Cardiac muscle cell (in vitro differentiated cells and primary cell): ENCODE results near the gene STK26. TPM values are rescaled to one million over a fixed set of nuclear protein-coding genes. Genes with fewer than 3 reads are reported as not detected.

ENCODE experiments used
- polyA plus RNA-seq: library from polyadenylated mRNA; unstranded; fragments of >200 nt; fragmentation: Nextera tagmentation; extraction: Ambion mirVana; gene quantifications from 2 replicates; pipeline ENCODE4 v1.2.1, GENCODE V29; 2016
- total RNA-seq: library from RNA; depleted of rRNA; stranded (reverse); fragments of >200 nt; gene quantifications from 2 replicates; pipeline ENCODE4 v1.2.3, GENCODE V29; 2016

Gene STK26
- total and polyA plus RNA-seq, 2 experiments from 2014 or later = 86.1 to 112 TPM

Other genes with a start within 250 kb of the STK26 start
- not detected in 2 replicates for gene FRMD7, start 104.7 kb downstream of the STK26 start, total RNA-seq
- not detected in 2 replicates for gene FRMD7, start 104.7 kb downstream of the STK26 start, polyA plus RNA-seq
- 25.3 and 32.6 TPM in 2 replicates for gene RAP2C, start 196.1 kb downstream of the STK26 start, total RNA-seq
- 28.7 and 32.8 TPM in 2 replicates for gene RAP2C, start 196.1 kb downstream of the STK26 start, polyA plus RNA-seq